GM21515 (cell line): ENCODE data around the gene NUDCD2.
A peak's percentile ranks its signal among the peaks of the same experiment; 100 is the strongest.
"Not testable (repeated sequence)": the region's sequence is repeated elsewhere in the genome, so short reads cannot be mapped to it uniquely, and the experiment has no call there.

Source experiments
- ATAC-seq: cut with Tn5 transposase; IDR thresholded peaks from one replicate; pipeline ENCODE4 v1.9.1; 2021; ENCODE audit not compliant: unreplicated experiment

NUDCD2 gene

DNA sequence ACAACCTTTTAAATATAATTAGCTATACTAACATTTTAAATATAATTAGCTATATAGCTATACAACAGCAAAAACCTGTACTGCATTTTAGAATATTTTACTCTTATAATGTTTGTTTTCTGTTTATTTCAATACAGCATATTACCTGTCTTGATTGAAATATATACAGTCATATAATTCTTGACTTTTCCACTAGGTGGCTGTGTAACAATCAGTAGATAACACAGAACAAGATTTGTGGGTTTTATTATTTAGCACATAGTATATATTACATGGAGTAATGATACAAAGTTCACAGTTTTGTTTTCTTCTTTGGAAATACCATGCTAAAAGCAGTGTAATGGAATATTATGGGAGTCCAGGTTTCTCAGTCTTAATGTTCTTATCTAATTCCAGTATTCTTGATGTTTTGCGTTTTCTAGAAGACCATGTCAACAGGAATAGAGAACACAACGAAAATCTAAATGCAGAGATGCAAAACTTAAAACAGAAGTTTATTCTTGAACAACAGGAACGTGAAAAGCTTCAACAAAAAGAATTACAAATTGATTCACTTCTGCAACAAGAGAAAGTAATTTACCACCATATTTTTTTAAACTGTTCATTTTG, 13.8 kb upstream of the NUDCD2 start:
- peak; percentile 84 for ATAC-seq

DNA sequence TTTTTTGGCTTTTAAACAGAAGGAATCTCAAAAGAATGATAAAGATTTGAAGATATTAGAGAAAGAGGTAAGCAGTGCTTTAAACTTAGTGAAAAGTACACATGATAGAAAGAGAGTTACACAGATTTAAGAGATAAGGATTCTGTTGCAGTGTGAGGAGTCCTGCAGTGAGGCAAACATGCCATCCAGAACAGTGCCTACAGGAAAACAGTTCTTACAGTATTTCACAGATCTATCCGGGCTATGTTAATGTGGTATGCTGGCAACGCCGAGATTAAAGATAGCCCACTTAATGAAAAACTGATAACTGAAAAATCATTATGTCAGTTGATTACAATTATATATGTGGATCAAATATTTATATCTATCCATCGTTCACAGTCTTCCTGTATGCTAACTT, 7.8 kb upstream of the NUDCD2 start:
- ATAC-seq = no peak

DNA sequence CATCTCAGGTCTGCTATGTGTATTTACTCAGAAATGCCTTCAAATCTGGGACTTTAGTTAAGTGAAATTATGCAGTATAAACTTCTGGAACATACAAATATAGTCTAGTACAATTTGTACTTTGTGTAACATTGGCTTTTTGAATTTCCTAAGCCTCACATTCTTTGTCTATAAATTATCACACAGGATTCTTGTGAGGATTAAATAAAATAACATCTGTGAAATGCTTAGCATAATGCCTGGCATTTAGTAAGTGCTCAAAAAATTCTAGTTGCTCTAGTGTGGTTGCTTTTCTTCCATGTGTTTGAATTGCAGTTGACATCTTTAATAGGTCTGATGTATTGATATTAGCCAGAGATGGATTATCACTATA, 3.1 kb upstream of the NUDCD2 start:
- ATAC-seq = no peak

DNA sequence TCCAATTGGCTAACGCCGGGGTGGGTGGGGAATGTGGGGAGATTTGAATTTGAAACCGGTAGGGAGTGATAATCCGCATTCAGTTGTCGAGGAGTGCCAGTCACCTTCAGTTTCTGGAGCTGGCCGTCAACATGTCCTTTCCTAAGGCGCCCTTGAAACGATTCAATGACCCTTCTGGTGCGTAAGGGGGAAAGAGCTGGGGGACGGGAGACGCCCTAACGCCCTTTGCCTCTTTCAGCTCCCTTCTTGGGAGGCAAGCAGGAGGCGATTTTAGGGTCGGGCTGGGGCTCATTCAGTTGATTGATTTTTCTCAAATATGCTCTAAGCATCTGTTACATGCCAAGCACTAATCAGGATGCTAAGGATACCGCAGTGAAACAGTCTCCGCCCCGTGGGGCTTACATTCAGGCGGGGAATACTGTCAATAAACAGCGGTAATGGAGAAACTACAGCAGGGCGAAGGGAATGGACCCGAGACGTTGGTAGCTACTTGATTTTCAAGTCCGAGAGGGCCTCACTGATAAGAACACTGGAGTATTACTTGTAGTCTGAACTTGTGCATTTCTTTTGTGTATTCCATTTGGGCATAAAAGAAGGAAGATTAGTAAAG, 765 bp upstream of the NUDCD2 start, which contains the start of gene HMMR:
Gene HMMR, plus strand, starts transcription at position 71 of the 610 bp plus-strand sequence. Its CDS starts 61 bp downstream, at position 132.
- ATAC-seq = peak; percentile 0

DNA sequence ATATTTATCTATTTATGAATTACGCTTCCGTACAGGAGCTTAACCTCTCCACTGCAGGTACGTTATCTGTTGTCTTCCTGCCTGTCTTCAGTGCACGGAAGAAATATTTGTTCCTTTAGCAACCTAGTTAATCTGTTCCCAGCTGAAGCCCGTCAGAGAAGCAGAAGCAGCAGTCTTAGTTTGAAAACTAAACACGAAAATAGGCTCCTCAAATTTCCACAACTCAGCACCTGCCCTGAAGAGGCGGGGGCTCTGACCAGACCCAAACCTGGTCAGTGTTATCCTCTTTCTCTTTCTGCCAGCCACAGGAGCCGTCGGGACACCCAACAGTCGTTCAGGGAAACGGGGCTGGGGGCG, 462 bp downstream of the NUDCD2 start:
- ATAC-seq = peak; percentile 7

DNA sequence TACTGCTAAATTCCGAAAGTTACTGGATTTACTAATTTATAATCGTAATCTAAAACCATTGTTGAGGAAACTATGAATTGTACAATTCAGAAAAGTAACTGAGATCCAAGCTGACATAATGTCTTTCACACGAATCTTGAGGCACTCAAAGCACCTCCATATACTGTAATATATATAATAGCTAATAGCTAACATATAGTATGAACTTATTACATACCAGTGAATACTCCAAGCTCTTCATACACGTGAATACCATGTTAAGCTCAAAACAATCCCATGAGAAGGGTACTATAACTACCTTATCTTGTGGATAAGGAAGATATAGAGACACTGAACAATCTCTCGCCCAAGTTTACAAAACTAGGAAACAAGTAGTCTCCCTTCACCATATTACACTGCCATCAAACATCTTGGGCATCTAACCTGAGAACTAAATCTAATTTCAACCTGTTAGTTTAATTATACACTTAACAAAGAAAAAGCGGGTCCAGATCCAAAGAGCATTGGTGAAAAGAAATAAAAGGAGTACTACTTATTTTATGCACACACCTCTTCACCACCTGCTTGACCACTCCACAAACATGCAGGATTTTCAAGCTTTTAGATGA, 1.0 kb downstream of the NUDCD2 start:
- no peak for ATAC-seq

DNA sequence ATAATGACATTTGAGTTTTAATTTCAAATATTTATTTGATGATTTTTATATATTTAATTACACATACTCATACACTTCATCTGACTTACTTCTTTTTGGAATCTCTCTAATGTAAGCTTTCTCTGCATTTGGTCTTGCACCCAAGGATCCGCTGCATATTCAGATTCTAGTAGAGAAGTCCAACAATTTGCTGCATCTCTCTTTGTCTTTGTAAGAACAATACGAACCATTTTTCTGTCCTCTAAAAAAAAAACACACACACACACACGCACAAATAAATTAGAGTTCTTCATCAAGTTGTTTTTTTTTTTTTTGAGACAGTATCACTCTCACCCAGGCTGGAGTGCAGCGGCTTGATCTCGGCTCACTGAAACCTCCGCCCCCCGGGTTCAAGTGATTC, 3.1 kb downstream of the NUDCD2 start:
- ATAC-seq = no peak

DNA sequence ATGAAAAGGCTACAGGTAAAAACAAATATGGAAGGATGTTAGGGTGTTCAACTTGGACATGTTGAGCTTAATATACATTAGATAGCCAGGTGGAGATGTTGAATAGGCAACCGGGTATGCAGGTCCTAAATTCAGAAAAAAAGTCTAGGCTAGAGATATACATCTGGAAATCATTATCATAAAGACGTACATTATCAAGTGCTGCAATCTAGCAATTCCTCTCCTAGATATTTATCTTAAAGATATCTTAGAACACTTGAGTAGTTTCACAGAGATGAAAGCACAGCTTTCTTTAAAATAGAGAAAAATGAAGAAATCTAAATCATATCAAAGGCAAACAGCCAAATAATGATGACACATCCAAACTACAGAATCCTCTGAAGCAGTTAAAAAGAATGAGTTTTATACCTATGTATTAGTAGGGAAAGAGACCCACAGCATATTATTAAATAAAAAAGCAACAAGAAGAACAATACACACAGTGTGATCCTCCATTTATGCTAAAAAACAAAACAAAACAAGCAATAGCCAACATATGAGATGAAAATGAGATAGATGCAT, 3.8 kb downstream of the NUDCD2 start:
- no peak for ATAC-seq

DNA sequence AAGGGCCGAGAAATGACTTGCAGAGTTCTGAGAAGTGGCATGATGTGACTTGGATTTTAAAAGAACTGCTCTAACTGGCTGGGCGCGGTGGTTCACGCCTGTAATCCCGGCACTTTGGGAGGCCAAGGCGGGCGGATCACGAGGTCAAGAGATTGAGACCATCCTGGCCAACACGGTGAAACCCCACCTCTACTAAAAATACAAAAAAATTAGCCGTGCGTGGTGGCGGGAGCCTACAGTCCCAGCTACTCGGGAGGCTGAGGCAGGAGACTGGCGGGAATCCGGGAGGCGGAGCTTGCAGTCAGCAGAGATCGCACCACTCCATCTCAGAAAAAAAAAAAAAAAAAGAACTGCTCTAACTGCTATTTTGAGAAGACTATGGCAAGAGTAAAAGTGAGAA, 4.5 kb downstream of the NUDCD2 start:
- ATAC-seq = not testable (repeated sequence)

DNA sequence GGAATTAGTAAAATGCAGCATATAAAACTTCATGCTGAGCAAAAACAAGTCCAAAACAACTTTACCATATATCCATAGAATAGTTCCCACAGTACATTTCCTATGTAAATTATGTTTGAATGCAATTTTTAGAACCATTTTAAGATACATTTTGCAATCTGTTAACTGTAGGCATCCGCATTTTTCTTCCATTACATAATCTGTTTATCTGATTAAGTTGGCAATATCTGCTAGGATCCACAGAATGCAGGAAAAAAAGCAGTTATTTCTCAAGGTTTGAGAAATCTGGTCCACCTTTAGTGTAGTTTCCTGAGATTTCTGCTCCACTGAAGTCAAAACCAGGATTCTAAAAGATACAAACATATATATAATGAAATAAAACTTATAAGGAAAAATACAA, 6.2 kb downstream of the NUDCD2 start:
- ATAC-seq = no peak

DNA sequence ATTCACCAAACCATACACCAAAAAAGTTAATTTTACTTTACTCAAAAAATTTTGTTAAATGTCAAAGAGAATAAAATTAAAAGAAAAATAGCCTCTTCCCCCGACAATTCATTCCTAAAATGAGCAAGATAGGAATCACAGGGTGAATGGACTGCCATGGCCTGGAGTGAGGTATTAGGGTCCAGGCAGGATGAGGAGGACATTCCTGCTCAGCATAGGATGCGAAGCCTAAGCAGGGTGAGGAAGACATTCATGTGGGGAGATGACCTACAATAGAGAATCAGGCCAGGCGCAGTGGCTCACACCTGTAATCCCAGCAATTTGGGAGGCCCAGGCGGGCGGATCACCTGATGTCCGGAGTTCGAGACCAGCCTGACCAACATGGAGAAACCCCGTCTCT, 8.4 kb downstream of the NUDCD2 start:
- no peak for ATAC-seq

DNA sequence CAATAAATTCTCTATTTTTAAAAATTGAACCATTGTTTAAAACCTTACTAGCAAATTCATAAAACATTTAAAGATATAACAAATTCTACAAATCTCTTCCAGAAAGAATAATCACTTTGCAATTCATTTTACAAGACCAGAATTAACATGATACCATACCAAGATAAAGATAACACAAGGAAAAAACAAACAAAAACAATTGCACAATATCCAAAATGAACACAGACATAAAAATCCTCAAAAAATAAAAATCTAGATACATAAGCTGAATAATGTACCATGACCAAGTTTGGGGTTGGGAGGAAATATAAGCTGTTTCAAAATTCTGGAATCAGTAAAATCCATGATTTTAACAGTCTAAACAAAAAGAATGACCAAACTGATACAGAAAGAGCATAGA, 11.4 kb downstream of the NUDCD2 start:
- no peak for ATAC-seq

DNA sequence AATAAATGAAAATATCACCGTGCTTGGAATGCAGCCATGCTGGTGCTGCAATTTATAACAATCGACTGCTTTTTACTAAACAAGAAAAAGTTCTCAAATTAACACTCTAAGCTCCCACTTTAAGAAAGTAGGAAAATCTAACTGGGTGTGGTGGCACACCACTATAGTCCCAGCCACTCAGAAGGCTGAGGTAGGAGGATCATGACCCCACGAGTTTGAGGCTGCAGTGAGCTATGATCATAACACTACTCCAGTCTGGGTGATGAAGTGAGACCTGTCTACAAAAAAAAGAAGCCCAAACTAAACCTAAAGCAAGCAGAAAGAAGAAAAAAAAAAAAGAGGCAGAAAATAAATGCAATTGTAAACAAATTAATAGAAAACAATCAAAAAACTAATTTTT, 12.0 kb downstream of the NUDCD2 start:
- ATAC-seq = no peak

DNA sequence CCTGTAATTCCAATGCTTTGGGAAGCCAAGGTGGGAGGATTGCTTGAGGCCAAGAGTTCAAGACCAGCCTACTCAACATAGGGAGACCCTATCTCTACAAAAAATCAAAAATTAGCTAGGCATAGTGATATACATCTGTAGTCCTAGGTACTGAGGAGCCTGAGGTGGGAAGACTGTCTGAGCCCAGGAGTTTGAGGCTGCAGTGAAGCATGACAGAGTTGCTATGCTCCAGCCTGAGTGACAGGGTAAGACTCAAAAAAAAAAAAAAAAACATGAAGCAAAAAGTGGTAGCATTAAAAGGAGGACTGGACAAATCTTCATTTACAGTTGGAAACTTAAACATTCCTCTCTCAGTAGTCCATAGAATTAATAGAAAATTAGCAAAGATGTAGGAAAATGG, 12.7 kb downstream of the NUDCD2 start:
- ATAC-seq = no peak

DNA sequence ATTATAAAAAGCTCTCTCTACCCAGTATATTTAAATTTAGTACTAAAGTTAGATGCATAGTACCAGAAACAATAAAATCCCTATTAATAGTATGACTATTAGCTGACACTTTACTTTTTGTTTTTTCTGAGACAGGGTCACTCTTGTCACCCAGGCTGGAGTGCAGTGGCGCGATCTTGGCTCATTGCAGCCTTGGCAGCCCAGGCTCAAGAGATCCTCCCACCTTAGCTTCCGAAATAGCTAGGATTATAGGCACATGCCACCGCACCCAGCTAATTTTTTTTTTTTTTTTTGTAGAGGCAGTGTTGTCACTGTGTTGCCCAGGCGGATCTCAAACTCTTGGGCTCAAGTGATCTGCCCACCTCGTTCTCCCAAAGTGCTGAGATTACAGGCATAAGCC, 14.6 kb downstream of the NUDCD2 start:
- no peak for ATAC-seq

DNA sequence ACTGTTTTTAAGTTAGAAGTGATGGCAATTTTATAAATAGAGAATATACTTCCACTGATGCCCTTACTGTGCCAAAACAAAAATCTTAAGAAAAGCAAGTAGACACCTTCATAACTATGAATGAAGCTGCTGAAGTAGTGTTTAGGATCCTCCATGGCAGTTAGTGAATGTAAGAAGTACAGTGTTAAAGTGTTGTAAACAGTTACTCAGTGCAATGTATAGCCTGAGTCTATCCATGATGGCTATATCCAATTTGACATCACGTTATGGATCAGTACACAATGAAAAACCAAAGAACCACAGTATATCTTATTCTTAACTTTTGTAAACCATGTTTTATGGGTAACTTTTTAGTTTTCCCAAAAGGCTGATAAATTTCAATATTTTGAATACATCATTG, 15.4 kb downstream of the NUDCD2 start:
- ATAC-seq = no peak

DNA sequence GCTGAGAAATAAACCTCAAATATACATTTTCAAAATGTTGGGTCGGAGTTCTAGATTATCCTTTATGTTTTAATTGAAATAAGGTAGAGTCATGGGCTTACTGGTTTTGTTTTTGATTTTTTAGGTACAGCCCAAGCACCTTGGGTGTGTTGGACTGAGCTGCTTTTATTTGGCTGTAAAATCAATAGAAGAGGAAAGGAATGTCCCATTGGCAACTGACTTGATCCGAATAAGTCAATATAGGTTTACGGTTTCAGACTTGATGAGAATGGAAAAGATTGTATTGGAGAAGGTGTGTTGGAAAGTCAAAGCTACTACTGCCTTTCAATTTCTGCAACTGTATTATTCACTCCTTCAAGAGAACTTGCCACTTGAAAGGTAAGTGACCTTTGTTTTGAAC, 18.9 kb downstream of the NUDCD2 start:
- ATAC-seq = no peak

DNA sequence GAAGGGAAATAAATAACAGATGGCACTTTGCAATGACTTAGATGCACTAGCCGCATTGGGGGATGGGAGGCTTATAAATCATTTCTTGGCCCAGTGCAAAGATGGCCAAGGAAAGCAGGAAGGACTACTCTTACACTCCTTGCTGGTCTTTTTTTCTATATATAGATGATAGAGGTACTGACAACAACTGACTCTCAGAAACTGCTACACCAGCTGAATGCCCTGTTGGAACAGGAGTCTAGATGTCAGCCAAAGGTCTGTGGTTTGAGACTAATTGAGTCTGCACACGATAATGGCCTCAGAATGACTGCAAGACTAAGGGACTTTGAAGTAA, 20.8 kb downstream of the NUDCD2 start:
- ATAC-seq = no peak

DNA sequence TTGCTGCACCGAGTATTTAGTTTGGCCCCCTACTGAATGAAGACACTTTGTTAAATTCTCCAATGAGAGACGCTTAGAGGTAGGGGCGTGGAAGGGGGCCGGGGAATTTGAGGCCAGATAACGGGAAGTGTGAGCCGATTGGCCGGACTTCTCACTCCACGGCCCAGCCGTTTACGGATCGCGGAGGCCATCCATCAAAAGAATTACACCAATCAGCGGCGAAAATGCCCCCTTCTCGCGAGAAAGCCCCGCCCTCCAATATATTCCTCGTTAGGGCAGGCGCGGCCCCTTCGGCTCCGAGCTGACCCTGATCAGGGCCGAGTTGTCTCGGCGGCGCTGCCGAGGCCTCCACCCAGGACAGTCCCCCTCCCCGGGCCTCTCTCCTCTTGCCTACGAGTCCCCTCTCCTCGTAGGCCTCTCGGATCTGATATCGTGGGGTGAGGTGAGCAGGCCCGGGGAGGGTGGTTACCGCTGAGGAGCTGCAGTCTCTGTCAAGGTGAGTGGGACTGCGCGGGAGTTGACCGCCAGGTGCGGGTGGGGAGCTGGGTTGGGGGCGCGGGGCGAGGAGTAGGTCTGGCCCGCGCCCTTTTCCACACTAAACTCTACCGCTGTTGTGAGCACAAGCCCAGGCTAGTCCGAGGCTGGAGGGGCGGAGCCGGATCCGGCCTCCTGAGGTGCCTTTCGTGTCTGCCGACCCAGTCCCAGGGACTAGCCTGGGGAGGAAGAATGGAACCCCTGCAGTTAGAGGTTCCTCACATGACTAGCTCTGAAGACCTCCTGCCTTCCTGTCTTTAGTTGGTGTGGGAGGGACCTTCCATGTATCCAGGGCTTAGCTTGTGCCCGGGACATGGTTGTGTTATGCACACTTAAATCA, 22.4 kb downstream of the NUDCD2 start, which contains the start of gene CCNG1:
Gene CCNG1, plus strand, starts transcription at position 287 of the 874 bp plus-strand sequence. CDS start 1,662 bp downstream, outside the sequence.
- peak; percentile 98 for ATAC-seq

DNA sequence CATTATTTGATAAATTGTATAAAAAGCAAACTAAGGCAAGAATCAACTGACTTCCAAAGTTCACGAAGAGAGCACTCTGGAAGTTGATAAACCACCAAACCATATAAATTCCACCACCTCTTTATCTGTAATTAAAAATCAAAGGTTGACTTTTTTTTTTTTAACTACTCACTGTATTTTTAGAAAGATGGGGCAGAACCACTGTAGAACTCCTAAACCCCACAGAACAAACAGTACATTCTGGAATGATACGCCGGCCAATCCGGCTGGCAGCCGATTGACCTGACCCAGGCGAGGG, 22.9 kb downstream of the NUDCD2 start:
- no peak for ATAC-seq

DNA sequence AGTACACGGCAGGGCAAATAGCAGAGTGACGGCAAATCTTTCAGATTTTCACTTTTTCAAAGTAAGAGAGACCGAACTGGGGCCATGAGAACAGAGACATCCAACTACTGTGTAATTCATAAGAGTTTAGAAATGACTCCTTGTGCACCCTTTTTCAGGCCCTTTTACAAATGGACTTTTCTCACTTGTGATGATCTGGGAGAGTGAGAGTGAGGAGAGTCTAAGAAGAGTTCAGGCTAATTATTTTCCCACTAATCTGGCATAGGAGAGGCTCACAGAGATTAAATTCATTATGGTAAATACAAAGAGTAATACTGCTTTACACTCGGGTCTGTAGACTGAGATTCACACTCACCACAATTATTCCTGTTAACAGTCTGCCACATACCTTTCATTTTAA, 23.4 kb downstream of the NUDCD2 start:
- no peak for ATAC-seq

DNA sequence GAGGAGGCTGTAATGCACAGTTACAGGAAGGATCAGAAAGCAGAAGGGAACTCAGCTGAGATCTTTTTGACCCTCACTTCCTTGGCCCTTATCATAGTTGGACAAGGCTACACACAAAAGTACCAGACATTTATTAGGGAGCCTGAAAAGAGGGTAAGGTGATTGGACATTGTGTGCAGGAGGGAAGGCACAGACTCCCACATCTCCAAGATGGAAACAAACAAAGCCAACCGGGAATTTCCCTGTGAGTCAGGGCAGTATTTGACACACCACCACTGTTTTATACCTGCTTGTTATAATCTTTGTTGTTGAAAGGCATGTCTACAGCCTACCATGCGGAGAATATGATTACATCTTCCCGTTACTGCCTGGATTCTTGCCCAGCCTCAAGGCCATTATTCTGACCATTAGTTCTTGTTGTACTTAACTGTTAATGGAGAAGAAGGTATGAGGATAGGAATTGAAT, 25.5 kb downstream of the NUDCD2 start:
- no peak for ATAC-seq
